ENCODE data around the gene IL17D. TPM values are rescaled to one million over a fixed set of nuclear protein-coding genes. Genes with fewer than 3 reads are reported as not detected.

Gene IL17D
- total RNA-seq, 3 donors from 2014 or later, result 0.73 to 6.7 (median 2.0) TPM

GRCh38 chr13:20684041-20684440 is 19.5 kb upstream of the IL17D start:
- no peak for DNase-seq (ENCODE audit: low spot score in 2 of 2)
- Histone ChIP-seq H3K27me3 (no peaks in the 10 kb centered on the region), H3K4me3 (no peak overlapping the region), H3K27ac (no peak overlapping the region), H3K9me3 (no peaks in the 10 kb centered on the region), H3K36me3 (no peaks in the 10 kb centered on the region), H3K4me1 (no peaks in the 10 kb centered on the region)
- no peak for TF ChIP-seq POLR2A (IDR thresholded peaks at IDR 0.05)
- intact Hi-C loops (cut with DNase I; ENCODE audit: low total_unique reads), result no loop called here

- Histone ChIP-seq H3K9me3 (no peaks in the 10 kb centered on the region), H3K4me3 (no peak overlapping the region), H3K27ac (no peak overlapping the region), H3K36me3 (no peaks in the 10 kb centered on the region), H3K27me3 (no peaks in the 10 kb centered on the region), H3K4me1 (no peaks in the 10 kb centered on the region)
- DNase-seq (ENCODE audit: low spot score in 2 of 2), result no peak
- intact Hi-C loops (cut with DNase I; ENCODE audit: low total_unique reads), result no loop called here
- TF ChIP-seq CTCF (IDR thresholded peaks at IDR 0.05) (no peak), POLR2AphosphoS5 (IDR thresholded peaks at IDR 0.05) (no peak)
Measured at GRCh38 chr13:20684546-20684945, 19.0 kb upstream of the IL17D start.

GRCh38 chr13:20685092-20685491 is 18.4 kb upstream of the IL17D start:
- Histone ChIP-seq H3K9me3 (no peaks in the 10 kb centered on the region), H3K27me3 (no peaks in the 10 kb centered on the region), H3K4me3 (no peak overlapping the region), H3K36me3 (no peaks in the 10 kb centered on the region), H3K27ac (no peak overlapping the region), H3K4me1 (no peaks in the 10 kb centered on the region)
- intact Hi-C loops (cut with DNase I; ENCODE audit: low total_unique reads), result no loop called here
- DNase-seq (ENCODE audit: low spot score in 2 of 2), result no peak
- TF ChIP-seq POLR2AphosphoS5 (IDR thresholded peaks at IDR 0.05) (no peak), CTCF (IDR thresholded peaks at IDR 0.05) (no peak), POLR2A (IDR thresholded peaks at IDR 0.05) (no peak)

- H3K4me1 ChIP-seq, result no peaks in the 10 kb centered on the region
Measured at GRCh38 chr13:20686167-20686566, 17.3 kb upstream of the IL17D start.

GRCh38 chr13:20686863-20687579 is 16.5 kb upstream of the IL17D start:
- no peak overlapping the region for H3K27ac ChIP-seq
- TF ChIP-seq POLR2AphosphoS5 (IDR thresholded peaks at IDR 0.05) (no peak), CTCF (IDR thresholded peaks at IDR 0.05) (no peak), POLR2A (IDR thresholded peaks at IDR 0.05) (no peak)
- H3K9me3 ChIP-seq, result no peaks in the 10 kb centered on the region
- no peak for DNase-seq (ENCODE audit: low spot score in 2 of 2)
- H3K4me1 ChIP-seq, result no peaks in the 10 kb centered on the region
- H3K27me3 ChIP-seq, result no peaks in the 10 kb centered on the region
- H3K4me3 ChIP-seq, result no peak overlapping the region
- no peaks in the 10 kb centered on the region for H3K36me3 ChIP-seq
- intact Hi-C loops (cut with DNase I; ENCODE audit: low total_unique reads), result no loop called here

More at GRCh38 chr13:20686167-20686566, 17.3 kb upstream of the IL17D start:
- no peak overlapping the region for H3K27ac ChIP-seq
- no peak for TF ChIP-seq POLR2AphosphoS5 (IDR thresholded peaks at IDR 0.05)
- no peak for TF ChIP-seq POLR2A (IDR thresholded peaks at IDR 0.05)
- no peak for TF ChIP-seq CTCF (IDR thresholded peaks at IDR 0.05)
- no peak for DNase-seq (ENCODE audit: low spot score in 2 of 2)
- no peaks in the 10 kb centered on the region for H3K36me3 ChIP-seq
- no peaks in the 10 kb centered on the region for H3K9me3 ChIP-seq
- H3K4me3 ChIP-seq, result no peak overlapping the region
- H3K27me3 ChIP-seq, result no peaks in the 10 kb centered on the region
- intact Hi-C loops (cut with DNase I; ENCODE audit: low total_unique reads), result no loop called here
